ENCODE measurements around the gene ATE1. TPM values are rescaled to one million over a fixed set of nuclear protein-coding genes. Genes with fewer than 3 reads are reported as not detected.

The ATE1 gene
- total RNA-seq, 3 donors from 2014 or later, result 25.0 to 46.8 (median 29.5) TPM

DNA sequence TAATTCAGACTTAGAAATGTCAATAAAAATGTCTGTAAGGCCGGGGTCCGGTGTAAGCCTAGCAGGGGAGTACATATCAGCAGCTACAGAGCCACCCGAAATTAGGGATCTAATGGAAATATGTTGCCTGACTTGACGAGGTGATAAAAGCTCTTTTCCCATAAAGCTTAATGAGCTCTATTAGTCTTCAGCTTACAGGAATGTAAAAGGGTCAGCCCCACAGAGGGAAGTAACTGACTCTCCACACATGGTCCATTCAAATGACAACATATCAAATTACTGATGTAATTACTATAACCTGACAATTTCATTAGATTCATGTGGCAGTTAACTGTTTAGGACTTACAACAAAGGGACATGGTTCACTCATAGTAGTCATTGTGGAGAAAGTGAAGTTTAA lies 62.3 kb downstream of the ATE1 start:
- TF ChIP-seq, protein P1, sequence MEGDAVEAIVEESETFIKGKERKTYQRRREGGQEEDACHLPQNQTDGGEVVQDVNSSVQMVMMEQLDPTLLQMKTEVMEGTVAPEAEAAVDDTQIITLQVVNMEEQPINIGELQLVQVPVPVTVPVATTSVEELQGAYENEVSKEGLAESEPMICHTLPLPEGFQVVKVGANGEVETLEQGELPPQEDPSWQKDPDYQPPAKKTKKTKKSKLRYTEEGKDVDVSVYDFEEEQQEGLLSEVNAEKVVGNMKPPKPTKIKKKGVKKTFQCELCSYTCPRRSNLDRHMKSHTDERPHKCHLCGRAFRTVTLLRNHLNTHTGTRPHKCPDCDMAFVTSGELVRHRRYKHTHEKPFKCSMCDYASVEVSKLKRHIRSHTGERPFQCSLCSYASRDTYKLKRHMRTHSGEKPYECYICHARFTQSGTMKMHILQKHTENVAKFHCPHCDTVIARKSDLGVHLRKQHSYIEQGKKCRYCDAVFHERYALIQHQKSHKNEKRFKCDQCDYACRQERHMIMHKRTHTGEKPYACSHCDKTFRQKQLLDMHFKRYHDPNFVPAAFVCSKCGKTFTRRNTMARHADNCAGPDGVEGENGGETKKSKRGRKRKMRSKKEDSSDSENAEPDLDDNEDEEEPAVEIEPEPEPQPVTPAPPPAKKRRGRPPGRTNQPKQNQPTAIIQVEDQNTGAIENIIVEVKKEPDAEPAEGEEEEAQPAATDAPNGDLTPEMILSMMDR (IDR thresholded peaks at IDR 0.05), result no peak
- TF ChIP-seq POLR2AphosphoS5 (IDR thresholded peaks at IDR 0.05) (no peak), POLR2A (IDR thresholded peaks at IDR 0.05) (no peak)
- no peak overlapping the region for H3K27ac ChIP-seq
- no peaks in the 10 kb centered on the region for H3K9me3 ChIP-seq
- no peaks in the 10 kb centered on the region for H3K36me3 ChIP-seq
- H3K4me3 ChIP-seq, result no peak overlapping the region
- intact Hi-C loops (cut with DNase I; ENCODE audit: low total_unique reads), result no loop called here
- H3K4me1 ChIP-seq, result no peaks in the 10 kb centered on the region
- no peak for DNase-seq (ENCODE audit: low spot score in 2 of 2)
- no peaks in the 10 kb centered on the region for H3K27me3 ChIP-seq

DNA sequence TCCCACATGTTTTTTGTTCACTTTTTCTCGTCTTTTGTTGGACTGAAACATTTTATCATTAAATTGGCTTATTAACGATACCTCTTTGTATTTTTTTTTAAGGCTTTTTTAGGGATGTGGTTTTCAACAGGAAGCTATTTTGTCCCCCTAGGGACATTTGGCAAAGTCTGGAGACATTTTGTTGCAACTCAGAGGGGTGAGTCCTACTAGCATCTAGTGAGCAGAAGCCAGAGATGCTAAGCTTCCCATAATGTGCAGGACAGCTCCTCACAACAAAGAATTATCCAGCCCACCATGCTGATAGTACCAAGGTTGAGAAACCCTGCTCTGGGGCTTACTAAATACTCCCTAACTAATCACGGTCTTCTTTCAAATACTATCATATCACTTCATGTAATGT lies 63.2 kb downstream of the ATE1 start:
- intact Hi-C loops (cut with DNase I; ENCODE audit: low total_unique reads), result no loop called here
- H3K27ac ChIP-seq, result no peak overlapping the region
- no peaks in the 10 kb centered on the region for H3K9me3 ChIP-seq
- no peaks in the 10 kb centered on the region for H3K4me1 ChIP-seq
- H3K4me3 ChIP-seq, result no peak overlapping the region
- no peak for DNase-seq (ENCODE audit: low spot score in 2 of 2)
- TF ChIP-seq POLR2AphosphoS5 (IDR thresholded peaks at IDR 0.05), result no peak
- TF ChIP-seq, protein P1 (IDR thresholded peaks at IDR 0.05), result no peak
- no peak for TF ChIP-seq POLR2A (IDR thresholded peaks at IDR 0.05)
- no peaks in the 10 kb centered on the region for H3K36me3 ChIP-seq
- no peaks in the 10 kb centered on the region for H3K27me3 ChIP-seq

DNA sequence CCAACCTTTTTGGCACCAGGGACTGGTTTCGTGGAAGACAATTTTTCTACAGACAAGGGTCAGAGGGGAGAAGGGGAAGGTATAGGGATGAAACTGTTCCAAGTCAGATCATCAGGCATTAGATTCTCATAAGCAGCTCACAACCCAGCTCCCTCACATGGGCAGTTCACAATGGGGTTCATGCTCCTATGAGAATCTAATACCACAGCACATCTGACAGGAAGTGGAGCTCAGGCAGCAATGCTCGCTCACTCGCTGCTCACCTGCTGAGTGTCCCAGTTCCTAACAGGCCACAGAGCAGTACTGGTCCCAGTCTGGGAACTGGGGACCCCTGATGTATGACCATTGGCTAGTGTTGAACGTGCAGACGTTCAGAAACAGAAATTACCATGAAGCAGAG lies 63.7 kb downstream of the ATE1 start:
- Histone ChIP-seq H3K9me3 (no peaks in the 10 kb centered on the region), H3K36me3 (no peaks in the 10 kb centered on the region), H3K27ac (no peak overlapping the region), H3K27me3 (no peaks in the 10 kb centered on the region), H3K4me3 (no peak overlapping the region), H3K4me1 (no peaks in the 10 kb centered on the region)
- TF ChIP-seq POLR2A (IDR thresholded peaks at IDR 0.05) (no peak), POLR2AphosphoS5 (IDR thresholded peaks at IDR 0.05) (no peak)
- TF ChIP-seq, protein P1 (IDR thresholded peaks at IDR 0.05), result no peak
- no peak for DNase-seq (ENCODE audit: low spot score in 2 of 2)
- intact Hi-C loops (cut with DNase I; ENCODE audit: low total_unique reads), result no loop called here

DNA sequence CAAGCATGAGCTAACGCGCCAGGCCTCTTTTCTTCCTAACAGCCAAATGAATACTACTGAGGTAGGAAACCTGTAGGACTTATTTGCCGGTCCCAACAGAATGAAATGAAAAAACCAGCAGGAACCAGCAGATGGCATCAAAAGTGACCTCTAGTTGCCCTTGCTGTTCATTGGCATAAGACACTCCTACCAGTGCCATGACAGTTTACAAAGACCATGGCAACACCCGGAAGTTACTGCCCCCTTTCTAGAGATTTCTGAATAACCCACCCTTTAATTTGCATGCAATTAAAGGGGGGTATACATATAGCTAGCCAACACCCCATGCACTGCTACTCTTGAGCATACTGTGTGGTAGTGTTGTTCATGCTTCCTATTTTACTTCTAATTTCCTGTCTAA lies 65.2 kb downstream of the ATE1 start:
- H3K27me3 ChIP-seq, result no peaks in the 10 kb centered on the region
- no peaks in the 10 kb centered on the region for H3K9me3 ChIP-seq
- TF ChIP-seq POLR2A (IDR thresholded peaks at IDR 0.05) (no peak), POLR2AphosphoS5 (IDR thresholded peaks at IDR 0.05) (no peak)
- TF ChIP-seq, protein P1 (IDR thresholded peaks at IDR 0.05), result no peak
- no peak overlapping the region for H3K27ac ChIP-seq
- no peak overlapping the region for H3K4me3 ChIP-seq
- H3K4me1 ChIP-seq, result no peaks in the 10 kb centered on the region
- no peaks in the 10 kb centered on the region for H3K36me3 ChIP-seq
- intact Hi-C loops (cut with DNase I; ENCODE audit: low total_unique reads), result no loop called here
- DNase-seq (ENCODE audit: low spot score in 2 of 2), result no peak

DNA sequence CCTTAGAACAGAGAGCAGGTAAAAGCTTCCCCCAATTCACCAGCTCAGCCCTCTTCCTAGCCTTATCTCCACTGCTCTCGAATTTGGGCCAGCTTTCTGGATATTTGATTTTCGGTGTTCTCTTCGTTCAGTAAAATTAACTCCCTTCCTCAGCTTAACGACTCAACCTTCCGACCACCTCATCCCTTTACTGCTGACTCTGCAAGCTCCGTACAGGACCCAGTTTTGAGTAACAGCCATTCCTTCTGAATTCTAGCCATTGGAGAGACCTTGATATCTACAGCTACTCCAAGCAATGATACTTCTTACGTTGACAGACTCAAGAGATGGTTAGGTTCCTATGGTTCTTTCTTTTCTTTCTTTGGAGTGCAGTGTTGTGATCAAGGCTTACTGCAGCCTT lies 65.8 kb downstream of the ATE1 start:
- intact Hi-C loops (cut with DNase I; ENCODE audit: low total_unique reads), result no loop called here
- H3K4me1 ChIP-seq, result no peaks in the 10 kb centered on the region
- no peak for DNase-seq (ENCODE audit: low spot score in 2 of 2)
- no peaks in the 10 kb centered on the region for H3K9me3 ChIP-seq
- H3K27ac ChIP-seq, result no peak overlapping the region
- H3K36me3 ChIP-seq, result no peaks in the 10 kb centered on the region
- H3K4me3 ChIP-seq, result no peak overlapping the region
- TF ChIP-seq, protein P1 (IDR thresholded peaks at IDR 0.05), result no peak
- no peak for TF ChIP-seq POLR2AphosphoS5 (IDR thresholded peaks at IDR 0.05)
- TF ChIP-seq POLR2A (IDR thresholded peaks at IDR 0.05), result no peak
- no peaks in the 10 kb centered on the region for H3K27me3 ChIP-seq

All from breast epithelium (tissue), 4 donors.